Left lung (tissue), 10 donors: ENCODE data around the gene KIF3A. TPM values are rescaled to one million over a fixed set of nuclear protein-coding genes. Genes with fewer than 3 reads are reported as not detected.

Experiments
- ATAC-seq: fragments of 200-7000 bp; cut with Tn5 transposase; one replicate; pipeline ENCODE4 v1.9.1; 2020; ENCODE audit warnings: moderate library complexity
- DNase-seq, 4 donors: peaks; one replicate each; pipeline ENCODE4 v3.0.0-alpha.2; 2013 to 2020
- H3K27ac ChIP-seq, 2 donors: fragments of 200-600 bp; sonication (generic) in 1 of 2; one replicate each; pipeline versions ENCODE4 v1.5.0 to v1.8.0; 2020 to 2021
- H3K27me3 ChIP-seq, 2 donors: fragments of 200-600 bp; sonication (generic) in 1 of 2; one replicate each; pipeline versions ENCODE4 v1.5.0 to v1.8.0; 2020 to 2021
- H3K36me3 ChIP-seq, 2 donors: fragments of 200-600 bp; sonication (generic) in 1 of 2; one replicate each; pipeline versions ENCODE4 v1.5.0 to v1.8.0; 2020 to 2021
- H3K4me1 ChIP-seq, 2 donors: fragments of 200-600 bp; one replicate each; pipeline ENCODE4 v1.8.0; 2021
- H3K4me3 ChIP-seq, 2 donors: fragments of 200-600 bp; sonication (generic) in 1 of 2; one replicate each; pipeline versions ENCODE4 v1.5.0 to v1.8.0; 2020 to 2021; ENCODE audit warnings: mild to moderate bottlenecking in 1 of 2
- H3K9me3 ChIP-seq, 2 donors: fragments of 200-600 bp; sonication (generic) in 1 of 2; one replicate each; pipeline versions ENCODE4 v1.5.0 to v1.8.0; 2020 to 2021
- intact Hi-C, 2 donors: fragments of 100-400 bp; cut with DNase I; formaldehyde crosslinking; loops; one replicate each; pipeline versions ENCODE4 v1.11.2 to v1.14.2; 2022
- polyA plus RNA-seq, 6 donors: library from polyadenylated mRNA; unstranded; fragments of 120-200 nt; gene quantifications; one replicate each; pipeline ENCODE4 v1.2.1, GENCODE V29; 2013; ENCODE audit not compliant: insufficient read length in 6 of 6
- total RNA-seq, 2 donors: library from RNA; stranded (reverse); fragmentation: NEBNext Ultra II Directional; extraction: Animal tissue kit (Norgen Biotek cat#: 25700); gene quantifications; one replicate each; pipeline ENCODE4 v1.2.1, GENCODE V29; 2021
- TF ChIP-seq, protein P1 (sequence below), 2 donors: fragments of 200-600 bp; sonication (generic) in 1 of 2; IDR thresholded peaks; one replicate each; pipeline versions ENCODE4 v1.5.0 to v1.8.0; 2021; ENCODE audit warnings: antibody characterized with exemption in 2 of 2
- donor health status: DM: no; HTN: yes; CAD: no.
- donor health status: DM: no; HTN: no; CAD: no.

Gene KIF3A
- total and polyA plus RNA-seq, 8 donors = 8.9 to 30.4 (median 25.5) TPM

GRCh38 chr5:132674671-132675506, 62.5 kb downstream of the KIF3A start:
- Histone ChIP-seq H3K36me3 (no peaks in the 10 kb centered on the region), H3K4me3 (no peak overlapping the region), H3K27me3 (no peaks in the 10 kb centered on the region), H3K4me1 (peaks cover 8 to 9% of the 10 kb centered on the region in 2 donors), H3K27ac (peak overlapping the region; percentile 51 to 82), H3K9me3 (no peaks in the 10 kb centered on the region)
- ATAC-seq = peak; percentile 71
- intact Hi-C loops = no loop called here
- TF ChIP-seq, protein P1, sequence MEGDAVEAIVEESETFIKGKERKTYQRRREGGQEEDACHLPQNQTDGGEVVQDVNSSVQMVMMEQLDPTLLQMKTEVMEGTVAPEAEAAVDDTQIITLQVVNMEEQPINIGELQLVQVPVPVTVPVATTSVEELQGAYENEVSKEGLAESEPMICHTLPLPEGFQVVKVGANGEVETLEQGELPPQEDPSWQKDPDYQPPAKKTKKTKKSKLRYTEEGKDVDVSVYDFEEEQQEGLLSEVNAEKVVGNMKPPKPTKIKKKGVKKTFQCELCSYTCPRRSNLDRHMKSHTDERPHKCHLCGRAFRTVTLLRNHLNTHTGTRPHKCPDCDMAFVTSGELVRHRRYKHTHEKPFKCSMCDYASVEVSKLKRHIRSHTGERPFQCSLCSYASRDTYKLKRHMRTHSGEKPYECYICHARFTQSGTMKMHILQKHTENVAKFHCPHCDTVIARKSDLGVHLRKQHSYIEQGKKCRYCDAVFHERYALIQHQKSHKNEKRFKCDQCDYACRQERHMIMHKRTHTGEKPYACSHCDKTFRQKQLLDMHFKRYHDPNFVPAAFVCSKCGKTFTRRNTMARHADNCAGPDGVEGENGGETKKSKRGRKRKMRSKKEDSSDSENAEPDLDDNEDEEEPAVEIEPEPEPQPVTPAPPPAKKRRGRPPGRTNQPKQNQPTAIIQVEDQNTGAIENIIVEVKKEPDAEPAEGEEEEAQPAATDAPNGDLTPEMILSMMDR (IDR thresholded peaks at IDR 0.05) = no peak
- peak in 2 of 4 donors; percentile 32 to 65 for DNase-seq

DNA sequence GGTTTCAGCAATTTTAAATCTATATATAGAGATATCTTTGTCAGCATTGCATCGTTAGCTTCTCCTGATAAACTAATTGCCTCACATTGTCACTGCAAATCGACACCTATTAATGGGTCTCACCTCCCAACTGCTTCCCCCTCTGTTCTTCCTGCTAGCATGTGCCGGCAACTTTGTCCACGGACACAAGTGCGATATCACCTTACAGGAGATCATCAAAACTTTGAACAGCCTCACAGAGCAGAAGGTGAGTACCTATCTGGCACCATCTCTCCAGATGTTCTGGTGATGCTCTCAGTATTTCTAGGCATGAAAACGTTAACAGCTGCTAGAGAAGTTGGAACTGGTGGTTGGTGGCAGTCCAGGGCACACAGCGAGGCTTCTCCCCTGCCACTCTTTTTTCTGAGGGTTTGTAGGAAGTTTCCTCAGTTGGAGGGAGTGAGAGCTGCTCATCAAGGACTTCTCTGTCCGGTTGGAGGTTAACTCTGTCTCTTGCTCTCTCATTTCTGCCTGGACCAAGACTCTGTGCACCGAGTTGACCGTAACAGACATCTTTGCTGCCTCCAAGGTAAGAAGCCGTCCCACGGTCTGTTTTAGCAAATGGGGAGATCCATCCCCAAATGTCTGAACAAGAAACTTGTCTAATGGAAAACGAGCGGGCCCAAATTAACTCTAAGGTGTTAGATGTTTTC, 63.3 kb downstream of the KIF3A start, which contains the start of gene IL4:
IL4 (plus strand) TSS at position 51 of the 692 bp plus-strand sequence; CDS start at position 113, 62 bp downstream.
- Histone ChIP-seq H3K4me1 (peaks cover 8 to 9% of the 10 kb centered on the region in 2 donors), H3K9me3 (no peaks in the 10 kb centered on the region), H3K27me3 (no peaks in the 10 kb centered on the region), H3K4me3 (no peak within 1 kb of the TSS), H3K36me3 (no peaks in the 10 kb centered on the region), H3K27ac (peak within 1 kb of the TSS; percentile 51 to 82)
- TF ChIP-seq, protein P1 (IDR thresholded peaks at IDR 0.05) = no peak
- ATAC-seq = no peak
- intact Hi-C loops = no loop called here
- DNase-seq = no peak

GRCh38 chr5:132673488-132673887, 63.9 kb downstream of the KIF3A start:
- intact Hi-C loops = no loop called here
- H3K36me3 ChIP-seq = no peaks in the 10 kb centered on the region
- H3K4me1 ChIP-seq = peaks cover 8 to 9% of the 10 kb centered on the region in 2 donors
- H3K4me3 ChIP-seq = no peak overlapping the region
- no peak for DNase-seq
- H3K27ac ChIP-seq = no peak overlapping the region
- ATAC-seq = no peak
- TF ChIP-seq, protein P1 (IDR thresholded peaks at IDR 0.05) = no peak
- H3K27me3 ChIP-seq = no peaks in the 10 kb centered on the region
- no peaks in the 10 kb centered on the region for H3K9me3 ChIP-seq

- no peak overlapping the region for H3K4me3 ChIP-seq
- TF ChIP-seq, protein P1 (IDR thresholded peaks at IDR 0.05) = no peak
- DNase-seq (no peak), ATAC-seq (no peak)
- no peak overlapping the region for H3K27ac ChIP-seq
- peaks cover 0 to 8% of the 10 kb centered on the region in 2 donors for H3K4me1 ChIP-seq
- no peaks in the 10 kb centered on the region for H3K36me3 ChIP-seq
- intact Hi-C loops = no loop called here
- H3K9me3 ChIP-seq = no peaks in the 10 kb centered on the region
- H3K27me3 ChIP-seq = no peaks in the 10 kb centered on the region
Observed at GRCh38 chr5:132671000-132671399, 66.3 kb downstream of the KIF3A start.
